Astrocyte (in vitro differentiated cells and primary cell): ENCODE measurements around the gene MANEA. TPM values are rescaled to one million over a fixed set of nuclear protein-coding genes. Genes with fewer than 3 reads are reported as not detected.

ENCODE experiments used
- DNase-seq: peaks from one replicate; pipeline ENCODE4 v3.0.0-alpha.2; 2010; ENCODE audit warnings: low read depth
- FAIRE-seq: peaks from 2 replicates; lab custom pipeline; 2011; peaks lifted over from hg19 to GRCh38; lab: Jason Lieb, UNC
- H2AFZ ChIP-seq: 2 replicates; pipeline ENCODE4 v1.6.0; 2012; ENCODE audit warnings: low read depth, low read length, inconsistent platforms
- H3K27ac ChIP-seq: 2 replicates; pipeline ENCODE4 v1.5.1; 2011; ENCODE audit warnings: low read depth, low read length, inconsistent platforms
- H3K27me3 ChIP-seq: 2 replicates; pipeline ENCODE4 v1.6.0; 2011; ENCODE audit warnings: low read length, inconsistent platforms; ENCODE audit not compliant: insufficient read depth
- H3K36me3 ChIP-seq: 2 replicates; pipeline ENCODE4 v1.5.1; 2011; ENCODE audit warnings: low read length, inconsistent platforms; ENCODE audit not compliant: insufficient read depth
- H3K4me1 ChIP-seq: 2 replicates; pipeline ENCODE4 v1.5.1; 2011; ENCODE audit warnings: low read length, inconsistent platforms; ENCODE audit not compliant: insufficient read depth
- H3K4me2 ChIP-seq: 2 replicates; pipeline ENCODE4 v1.6.0; 2012; ENCODE audit warnings: low read length, inconsistent platforms
- H3K4me3 ChIP-seq: 2 replicates; pipeline ENCODE4 v1.5.1; 2011; ENCODE audit warnings: low read depth, mild to moderate bottlenecking, low read length, inconsistent platforms; ENCODE audit not compliant: insufficient read depth
- H3K79me2 ChIP-seq: 2 replicates; pipeline ENCODE4 v1.6.0; 2012; ENCODE audit warnings: mild to moderate bottlenecking, low read length, inconsistent platforms; ENCODE audit not compliant: insufficient read depth
- H3K9ac ChIP-seq: 2 replicates; pipeline ENCODE4 v1.6.0; 2012; ENCODE audit warnings: mild to moderate bottlenecking, low read length, inconsistent platforms
- H3K9me3 ChIP-seq: 2 replicates; pipeline ENCODE4 v1.5.1; 2012; ENCODE audit warnings: low read depth, mild to moderate bottlenecking, low read length, inconsistent platforms; ENCODE audit not compliant: insufficient read depth
- H4K20me1 ChIP-seq: 2 replicates; pipeline ENCODE4 v1.6.0; 2012; ENCODE audit warnings: low read length, inconsistent platforms; ENCODE audit not compliant: insufficient read depth
- H3K27ac Mint-ChIP-seq: one replicate; pipeline ENCODE4 v1.8.0; 2021; ENCODE audit warnings: mild to moderate bottlenecking, mixed read lengths; ENCODE audit not compliant: unreplicated experiment
- H3K27me3 Mint-ChIP-seq: one replicate; pipeline ENCODE4 v1.8.0; 2021; ENCODE audit warnings: low read depth, mixed read lengths; ENCODE audit not compliant: unreplicated experiment
- H3K36me3 Mint-ChIP-seq: one replicate; pipeline ENCODE4 v1.8.0; 2021; ENCODE audit warnings: low read depth, mixed read lengths; ENCODE audit not compliant: unreplicated experiment
- H3K4me1 Mint-ChIP-seq: one replicate; pipeline ENCODE4 v1.8.0; 2021; ENCODE audit warnings: low read depth, mixed read lengths; ENCODE audit not compliant: unreplicated experiment
- H3K4me3 Mint-ChIP-seq: one replicate; pipeline ENCODE4 v1.8.0; 2021; ENCODE audit warnings: mild to moderate bottlenecking, moderate library complexity, mixed read lengths; ENCODE audit not compliant: unreplicated experiment
- H3K9me3 Mint-ChIP-seq: one replicate; pipeline ENCODE4 v1.8.0; 2021; ENCODE audit warnings: mild to moderate bottlenecking, mixed read lengths; ENCODE audit not compliant: unreplicated experiment
- EZH2 ChIP-seq: IDR thresholded peaks from 2 replicates; pipeline ENCODE4 v1.6.1; 2012; ENCODE audit warnings: mild to moderate bottlenecking, low read length, inconsistent platforms; ENCODE audit not compliant: insufficient read depth
- total RNA-seq: library from RNA; stranded (reverse); gene quantifications from 2 replicates; pipeline ENCODE4 v1.2.1, GENCODE V29; 2021
- TF ChIP-seq, protein P1 (sequence below): IDR thresholded peaks from 2 replicates; pipeline ENCODE4 v1.5.1; 2011; ENCODE audit warnings: low read depth, mild to moderate bottlenecking, inconsistent platforms, low read length, moderate library complexity; ENCODE audit not compliant: insufficient read depth

The MANEA gene
- total RNA-seq, 1 donor from 2014 or later, result 12.4 TPM

GRCh38 chr6:95545226-95545625 is 32.1 kb upstream of the MANEA start:
- Histone ChIP-seq H3K9ac (no peak overlapping the region), H4K20me1 (no peaks in the 10 kb centered on the region), H3K79me2 (no peaks in the 10 kb centered on the region), H3K36me3 (no peaks in the 10 kb centered on the region), H3K27ac (no peak overlapping the region), H3K9me3 (no peaks in the 10 kb centered on the region), H3K4me3 (no peak overlapping the region), H3K4me1 (no peaks in the 10 kb centered on the region), H3K27me3 (no peaks in the 10 kb centered on the region), H3K4me2 (no peak overlapping the region), H2AFZ (no peak overlapping the region)
- Mint-ChIP-seq H3K4me3 (no peak overlapping the region), H3K27me3 (no peaks in the 10 kb centered on the region), H3K27ac (no peak overlapping the region), H3K4me1 (no peaks in the 10 kb centered on the region), H3K9me3 (no peaks in the 10 kb centered on the region), H3K36me3 (no peaks in the 10 kb centered on the region)
- no peak for DNase-seq
- no peak for TF ChIP-seq EZH2
- TF ChIP-seq, protein P1, sequence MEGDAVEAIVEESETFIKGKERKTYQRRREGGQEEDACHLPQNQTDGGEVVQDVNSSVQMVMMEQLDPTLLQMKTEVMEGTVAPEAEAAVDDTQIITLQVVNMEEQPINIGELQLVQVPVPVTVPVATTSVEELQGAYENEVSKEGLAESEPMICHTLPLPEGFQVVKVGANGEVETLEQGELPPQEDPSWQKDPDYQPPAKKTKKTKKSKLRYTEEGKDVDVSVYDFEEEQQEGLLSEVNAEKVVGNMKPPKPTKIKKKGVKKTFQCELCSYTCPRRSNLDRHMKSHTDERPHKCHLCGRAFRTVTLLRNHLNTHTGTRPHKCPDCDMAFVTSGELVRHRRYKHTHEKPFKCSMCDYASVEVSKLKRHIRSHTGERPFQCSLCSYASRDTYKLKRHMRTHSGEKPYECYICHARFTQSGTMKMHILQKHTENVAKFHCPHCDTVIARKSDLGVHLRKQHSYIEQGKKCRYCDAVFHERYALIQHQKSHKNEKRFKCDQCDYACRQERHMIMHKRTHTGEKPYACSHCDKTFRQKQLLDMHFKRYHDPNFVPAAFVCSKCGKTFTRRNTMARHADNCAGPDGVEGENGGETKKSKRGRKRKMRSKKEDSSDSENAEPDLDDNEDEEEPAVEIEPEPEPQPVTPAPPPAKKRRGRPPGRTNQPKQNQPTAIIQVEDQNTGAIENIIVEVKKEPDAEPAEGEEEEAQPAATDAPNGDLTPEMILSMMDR, result no peak
- FAIRE-seq, result no peak

DNA sequence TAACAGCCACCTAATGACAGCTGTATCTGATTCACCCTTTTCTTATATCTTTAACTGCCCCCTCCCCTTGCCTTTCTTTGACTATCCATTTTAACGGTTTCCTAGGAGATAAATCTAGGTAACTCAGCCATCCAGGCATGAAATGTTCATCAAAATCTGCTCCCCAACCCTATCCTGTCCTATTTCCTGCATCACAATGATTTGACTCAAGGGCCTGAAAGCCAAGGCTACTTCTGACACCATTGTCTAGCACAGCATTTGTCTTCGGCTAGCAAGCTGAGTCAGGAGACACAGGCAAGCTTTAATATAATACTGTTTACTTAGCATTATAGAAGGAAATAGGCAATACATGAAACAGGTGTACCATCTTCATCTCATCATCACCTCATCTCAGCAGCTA is 31.6 kb upstream of the MANEA start:
- Mint-ChIP-seq H3K27ac (no peak overlapping the region), H3K27me3 (no peaks in the 10 kb centered on the region), H3K4me3 (no peak overlapping the region), H3K36me3 (no peaks in the 10 kb centered on the region), H3K9me3 (no peaks in the 10 kb centered on the region), H3K4me1 (no peaks in the 10 kb centered on the region)
- H2AFZ ChIP-seq, result no peak overlapping the region
- no peak for TF ChIP-seq EZH2
- TF ChIP-seq, protein P1, result no peak
- H3K4me2 ChIP-seq, result no peak overlapping the region
- no peaks in the 10 kb centered on the region for H3K27me3 ChIP-seq
- no peak overlapping the region for H3K4me3 ChIP-seq
- no peaks in the 10 kb centered on the region for H4K20me1 ChIP-seq
- no peaks in the 10 kb centered on the region for H3K9me3 ChIP-seq
- H3K79me2 ChIP-seq, result no peaks in the 10 kb centered on the region
- no peaks in the 10 kb centered on the region for H3K4me1 ChIP-seq
- no peak overlapping the region for H3K27ac ChIP-seq
- no peak for FAIRE-seq
- DNase-seq, result no peak
- H3K9ac ChIP-seq, result no peak overlapping the region
- no peaks in the 10 kb centered on the region for H3K36me3 ChIP-seq

DNA sequence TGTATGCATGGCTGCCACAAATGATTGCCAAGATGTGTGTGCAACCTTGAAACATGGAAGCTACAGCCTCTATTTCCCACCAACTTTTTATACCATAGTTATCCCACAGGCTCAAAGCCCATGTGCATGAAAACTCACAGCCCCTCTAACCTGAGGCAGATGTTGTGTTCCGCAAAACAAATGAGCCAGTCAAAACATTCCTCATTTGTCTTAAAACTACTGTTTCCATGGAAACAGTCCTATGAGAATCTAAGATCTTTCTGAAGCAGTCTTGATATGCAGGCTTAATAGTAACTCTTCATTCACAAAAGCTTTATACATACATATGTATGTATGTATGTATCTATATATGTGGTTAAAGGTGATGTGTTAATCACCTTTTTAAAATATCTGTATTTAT is 31.2 kb upstream of the MANEA start:
- Mint-ChIP-seq H3K27me3 (no peaks in the 10 kb centered on the region), H3K27ac (no peak overlapping the region), H3K9me3 (no peaks in the 10 kb centered on the region), H3K4me1 (no peaks in the 10 kb centered on the region), H3K36me3 (no peaks in the 10 kb centered on the region), H3K4me3 (no peak overlapping the region)
- no peaks in the 10 kb centered on the region for H3K79me2 ChIP-seq
- TF ChIP-seq, protein P1, result no peak
- no peak for TF ChIP-seq EZH2
- H3K4me1 ChIP-seq, result no peaks in the 10 kb centered on the region
- peaks cover 2% of the 10 kb centered on the region for H3K27me3 ChIP-seq
- no peaks in the 10 kb centered on the region for H3K9me3 ChIP-seq
- DNase-seq (no peak), FAIRE-seq (no peak)
- no peaks in the 10 kb centered on the region for H4K20me1 ChIP-seq
- H3K9ac ChIP-seq, result no peak overlapping the region
- no peak overlapping the region for H3K4me3 ChIP-seq
- no peaks in the 10 kb centered on the region for H3K36me3 ChIP-seq
- no peak overlapping the region for H2AFZ ChIP-seq
- H3K4me2 ChIP-seq, result no peak overlapping the region
- H3K27ac ChIP-seq, result no peak overlapping the region
